HepG2 (cell line): Measurements from ENCODE around the gene ATL2. TPM values are rescaled to one million over a fixed set of nuclear protein-coding genes. Genes with fewer than 3 reads are reported as not detected.

Experiments used
- CBX2 ChIP-seq, 2 experiments: fragments of 200-600 bp in 1 of 2; sonication (generic); formaldehyde crosslinking in 1 of 2; IDR thresholded peaks; 2 replicates each; pipeline versions ENCODE4 v1.7.0 to v1.8.1; 2018 to 2022; ENCODE audit warnings: low read depth in 2 of 2, low read length in 1 of 2, mild to moderate bottlenecking in 1 of 2, missing genetic modification reagents in 1 of 2
- FOXK1 ChIP-seq: sonication (generic); formaldehyde crosslinking; IDR thresholded peaks from 2 replicates; pipeline ENCODE4 v1.4.0; 2020; ENCODE audit warnings: low read depth, missing genetic modification reagents, borderline replicate concordance
- FOXK2 ChIP-seq: fragments of 450-650 bp; IDR thresholded peaks from 2 replicates; pipeline ENCODE4 v1.6.1; 2016
- GTF3A ChIP-seq: sonication (generic); formaldehyde crosslinking; conservative IDR thresholded peaks from 2 replicates; pipeline ENCODE4 v1.4.0; 2020; ENCODE audit warnings: mild to moderate bottlenecking, missing genetic modification reagents
- HNRNPUL1 ChIP-seq: fragments of 200-400 bp; formaldehyde crosslinking; IDR thresholded peaks from 2 replicates; pipeline ENCODE4 v1.6.1; 2017; ENCODE audit warnings: low read depth, mild to moderate bottlenecking, low read length, moderate library complexity
- JARID2 ChIP-seq: sonication (generic); formaldehyde crosslinking; IDR thresholded peaks from 2 replicates; pipeline ENCODE4 v1.8.1; 2023; ENCODE audit warnings: missing genetic modification reagents, inconsistent platforms; ENCODE audit not compliant: insufficient replicate concordance
- KDM5B ChIP-seq: sonication (generic); formaldehyde crosslinking; IDR thresholded peaks from 2 replicates; pipeline ENCODE4 v1.4.0; 2020; ENCODE audit warnings: missing genetic modification reagents, mild to moderate bottlenecking, borderline replicate concordance
- MAFF ChIP-seq: IDR thresholded peaks from 2 replicates; pipeline ENCODE4 v1.6.1; 2011; ENCODE audit warnings: low read depth, low read length, improper control_type of control experiment
- POLR2AphosphoS5 ChIP-seq: IDR thresholded peaks from 2 replicates; pipeline ENCODE4 v1.6.1; 2012; ENCODE audit warnings: low read depth, low read length
- REPIN1 ChIP-seq: sonication (generic); formaldehyde crosslinking; IDR thresholded peaks from 2 replicates; pipeline ENCODE4 v1.8.0; 2022; ENCODE audit warnings: missing genetic modification reagents, low read depth, mild to moderate bottlenecking, borderline replicate concordance
- SETDB1 ChIP-seq: sonication (generic); formaldehyde crosslinking; IDR thresholded peaks from 2 replicates; pipeline ENCODE4 v1.5.1; 2020; ENCODE audit warnings: missing genetic modification reagents, mild to moderate bottlenecking, borderline replicate concordance
- TBP ChIP-seq: sonication (generic); formaldehyde crosslinking; IDR thresholded peaks from 2 replicates; pipeline ENCODE4 v1.5.0; 2020; ENCODE audit warnings: missing genetic modification reagents
- ZNF121 ChIP-seq: sonication (generic); formaldehyde crosslinking; IDR thresholded peaks from 2 replicates; pipeline ENCODE4 v1.5.0; 2020; ENCODE audit warnings: mild to moderate bottlenecking, missing genetic modification reagents
- ZNF292 ChIP-seq: sonication (generic); formaldehyde crosslinking; IDR thresholded peaks from 2 replicates; pipeline ENCODE4 v1.8.1; 2022; ENCODE audit warnings: mild to moderate bottlenecking, low read depth, missing genetic modification reagents, borderline replicate concordance
- polyA plus RNA-seq, 8 experiments: library from polyadenylated mRNA; depleted of rRNA in 3 of 8; stranded (reverse) in 7 of 8; unstranded in 1 of 8; fragments of >200 nt; fragmentation: Illumina TruSeq in 4 of 8; extraction: Trizol in 4 of 8; gene quantifications; 2 replicates each; pipeline versions ENCODE4 v1.2.1 to v1.2.3, GENCODE V29; 2011 to 2016; ENCODE audit warnings: low read depth in 4 of 8, missing spikeins in 1 of 8, mixed read lengths in 1 of 8; ENCODE audit not compliant: insufficient read depth in 1 of 8
- total RNA-seq, 5 experiments: library from RNA; depleted of rRNA; stranded (reverse); fragments of >200 nt; fragmentation: Illumina TruSeq; extraction: Trizol; gene quantifications; 2 replicates each; pipeline ENCODE4 v1.2.3, GENCODE V29; 2016; ENCODE audit warnings: low read depth in 1 of 5
- TF ChIP-seq, protein P1 (sequence below), 2 experiments: fragments of 450-650 bp in 1 of 2; sonication (generic) in 1 of 2; formaldehyde crosslinking in 1 of 2; IDR thresholded peaks; 2 replicates each; pipeline versions ENCODE4 v1.6.1 to v1.8.0; 2016 to 2022; ENCODE audit warnings: antibody characterized with exemption in 1 of 2, mild to moderate bottlenecking in 1 of 2, missing genetic modification reagents in 1 of 2
- TF ChIP-seq, protein P2 (sequence below): sonication (generic); formaldehyde crosslinking; IDR thresholded peaks from 2 replicates; pipeline ENCODE4 v1.9.0; 2021; ENCODE audit warnings: missing genetic modification reagents, borderline replicate concordance

The ATL2 gene
- total and polyA plus RNA-seq, 2 of the 13 experiments (the other 11 are each of a cell fraction or from before 2014, with no cell fraction given): 56.5 to 119 TPM

DNA sequence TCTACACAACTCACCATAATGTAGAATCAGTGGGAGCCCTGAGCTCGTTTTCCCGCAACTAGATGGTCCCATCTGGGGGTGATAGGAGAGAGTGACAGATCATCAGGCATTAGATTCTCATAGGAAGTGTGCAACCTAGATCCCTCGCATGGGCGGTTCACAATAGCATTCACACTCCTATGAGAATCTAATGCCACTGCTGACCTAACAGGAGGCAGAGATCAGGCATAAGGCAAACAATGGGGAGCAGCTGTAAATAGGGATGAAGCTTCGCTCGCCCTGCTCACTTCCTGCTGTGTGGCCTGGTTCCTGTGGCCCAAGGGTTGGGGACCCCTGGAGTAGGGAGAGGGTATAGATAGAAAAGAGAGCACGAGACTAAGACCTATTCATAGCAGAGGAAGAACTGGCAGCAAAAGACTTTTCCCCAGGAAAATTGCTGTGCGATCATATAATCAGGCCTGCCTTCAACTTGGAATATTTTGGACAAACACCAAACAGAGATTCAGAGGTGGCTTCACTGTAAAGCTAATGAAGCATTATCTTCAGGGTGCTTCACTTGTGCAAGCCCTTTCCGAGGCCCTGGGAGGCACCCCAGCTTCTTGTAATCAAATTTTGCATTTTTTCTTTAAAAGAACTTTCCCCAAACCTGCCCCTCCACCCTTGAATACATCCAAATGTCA lies 29.0 kb upstream of the ATL2 start (continued):
- TF ChIP-seq CBX2 (IDR thresholded peaks at IDR 0.05; ENCODE audit: low read depth, low read length): no peak
- no peak for TF ChIP-seq CBX2 (CRISPR knock-in tag; IDR thresholded peaks at IDR 0.05; ENCODE audit: low read depth)
- TF ChIP-seq, protein P1, sequence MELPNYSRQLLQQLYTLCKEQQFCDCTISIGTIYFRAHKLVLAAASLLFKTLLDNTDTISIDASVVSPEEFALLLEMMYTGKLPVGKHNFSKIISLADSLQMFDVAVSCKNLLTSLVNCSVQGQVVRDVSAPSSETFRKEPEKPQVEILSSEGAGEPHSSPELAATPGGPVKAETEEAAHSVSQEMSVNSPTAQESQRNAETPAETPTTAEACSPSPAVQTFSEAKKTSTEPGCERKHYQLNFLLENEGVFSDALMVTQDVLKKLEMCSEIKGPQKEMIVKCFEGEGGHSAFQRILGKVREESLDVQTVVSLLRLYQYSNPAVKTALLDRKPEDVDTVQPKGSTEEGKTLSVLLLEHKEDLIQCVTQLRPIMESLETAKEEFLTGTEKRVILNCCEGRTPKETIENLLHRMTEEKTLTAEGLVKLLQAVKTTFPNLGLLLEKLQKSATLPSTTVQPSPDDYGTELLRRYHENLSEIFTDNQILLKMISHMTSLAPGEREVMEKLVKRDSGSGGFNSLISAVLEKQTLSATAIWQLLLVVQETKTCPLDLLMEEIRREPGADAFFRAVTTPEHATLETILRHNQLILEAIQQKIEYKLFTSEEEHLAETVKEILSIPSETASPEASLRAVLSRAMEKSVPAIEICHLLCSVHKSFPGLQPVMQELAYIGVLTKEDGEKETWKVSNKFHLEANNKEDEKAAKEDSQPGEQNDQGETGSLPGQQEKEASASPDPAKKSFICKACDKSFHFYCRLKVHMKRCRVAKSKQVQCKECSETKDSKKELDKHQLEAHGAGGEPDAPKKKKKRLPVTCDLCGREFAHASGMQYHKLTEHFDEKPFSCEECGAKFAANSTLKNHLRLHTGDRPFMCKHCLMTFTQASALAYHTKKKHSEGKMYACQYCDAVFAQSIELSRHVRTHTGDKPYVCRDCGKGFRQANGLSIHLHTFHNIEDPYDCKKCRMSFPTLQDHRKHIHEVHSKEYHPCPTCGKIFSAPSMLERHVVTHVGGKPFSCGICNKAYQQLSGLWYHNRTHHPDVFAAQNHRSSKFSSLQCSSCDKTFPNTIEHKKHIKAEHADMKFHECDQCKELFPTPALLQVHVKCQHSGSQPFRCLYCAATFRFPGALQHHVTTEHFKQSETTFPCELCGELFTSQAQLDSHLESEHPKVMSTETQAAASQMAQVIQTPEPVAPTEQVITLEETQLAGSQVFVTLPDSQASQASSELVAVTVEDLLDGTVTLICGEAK (IDR thresholded peaks at IDR 0.05): no peak
- TF ChIP-seq, protein P1 (CRISPR knock-in tag; IDR thresholded peaks at IDR 0.05): 0 out of 2 replicates have a peak, but pooled peaks have one; percentile 29
- TF ChIP-seq HNRNPUL1: no peak
- no peak; the same call in 1 of the 2 replicates for TF ChIP-seq SETDB1 (CRISPR knock-in tag)
- peak; percentile 24; the same call in 1 of the 2 replicates for TF ChIP-seq POLR2AphosphoS5
- no peak for TF ChIP-seq JARID2 (CRISPR knock-in tag)
- TF ChIP-seq MAFF: no peak
- no peak for TF ChIP-seq ZNF121
- TF ChIP-seq ZNF292 (CRISPR knock-in tag): peak; percentile 41; the same call in 1 of the 2 replicates
- TF ChIP-seq, protein P2, sequence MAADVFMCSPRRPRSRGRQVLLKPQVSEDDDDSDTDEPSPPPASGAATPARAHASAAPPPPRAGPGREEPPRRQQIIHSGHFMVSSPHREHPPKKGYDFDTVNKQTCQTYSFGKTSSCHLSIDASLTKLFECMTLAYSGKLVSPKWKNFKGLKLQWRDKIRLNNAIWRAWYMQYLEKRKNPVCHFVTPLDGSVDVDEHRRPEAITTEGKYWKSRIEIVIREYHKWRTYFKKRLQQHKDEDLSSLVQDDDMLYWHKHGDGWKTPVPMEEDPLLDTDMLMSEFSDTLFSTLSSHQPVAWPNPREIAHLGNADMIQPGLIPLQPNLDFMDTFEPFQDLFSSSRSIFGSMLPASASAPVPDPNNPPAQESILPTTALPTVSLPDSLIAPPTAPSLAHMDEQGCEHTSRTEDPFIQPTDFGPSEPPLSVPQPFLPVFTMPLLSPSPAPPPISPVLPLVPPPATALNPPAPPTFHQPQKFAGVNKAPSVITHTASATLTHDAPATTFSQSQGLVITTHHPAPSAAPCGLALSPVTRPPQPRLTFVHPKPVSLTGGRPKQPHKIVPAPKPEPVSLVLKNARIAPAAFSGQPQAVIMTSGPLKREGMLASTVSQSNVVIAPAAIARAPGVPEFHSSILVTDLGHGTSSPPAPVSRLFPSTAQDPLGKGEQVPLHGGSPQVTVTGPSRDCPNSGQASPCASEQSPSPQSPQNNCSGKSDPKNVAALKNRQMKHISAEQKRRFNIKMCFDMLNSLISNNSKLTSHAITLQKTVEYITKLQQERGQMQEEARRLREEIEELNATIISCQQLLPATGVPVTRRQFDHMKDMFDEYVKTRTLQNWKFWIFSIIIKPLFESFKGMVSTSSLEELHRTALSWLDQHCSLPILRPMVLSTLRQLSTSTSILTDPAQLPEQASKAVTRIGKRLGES (CRISPR knock-in tag): no peak
- no peak for TF ChIP-seq FOXK1 (CRISPR knock-in tag)
- no peak for TF ChIP-seq FOXK2
- no peak for TF ChIP-seq GTF3A (CRISPR knock-in tag)
- TF ChIP-seq REPIN1 (CRISPR knock-in tag): no peak
- no peak for TF ChIP-seq TBP (CRISPR knock-in tag)
- no peak for TF ChIP-seq KDM5B
